ENCODE results near the gene TRIML2.

- TF ChIP-seq CTCF (optimal IDR thresholded peaks at IDR 0.05 in 1 of 3, IDR thresholded peaks at IDR 0.05 in 1 of 3, conservative IDR thresholded peaks at IDR 0.05 in 1 of 3; ENCODE audit: extremely low read depth in 1 of 3, insufficient read depth in 2 of 3, low read length in 3 of 3) (no peak), EZH2 (IDR thresholded peaks at IDR 0.05; ENCODE audit: low read length) (no peak)
These were observed 38.4 kb upstream of the TRIML2 start for GRCh38 chr4:188147776-188148175.

Data from keratinocyte (primary cell).